ENCODE results near the gene TSPEAR.
"Not testable (repeated sequence)": the region's sequence is repeated elsewhere in the genome, so short reads cannot be mapped to it uniquely, and the experiment has no call there.

Gene TSPEAR

GRCh38 chr21:44643741-44644310 is 67.5 kb downstream of the TSPEAR start:
- Histone ChIP-seq H3K4me1 (ENCODE audit: insufficient read depth, low read length) (no peaks in the 10 kb centered on the region), H3K36me3 (ENCODE audit: insufficient read depth, low read length) (no peaks in the 10 kb centered on the region), H3K9me3 (ENCODE audit: control insufficient read depth, insufficient read depth, low read length) (peaks cover 18% of the 10 kb centered on the region), H3K9ac (ENCODE audit: low read depth, low read length) (no peak overlapping the region)

DNA sequence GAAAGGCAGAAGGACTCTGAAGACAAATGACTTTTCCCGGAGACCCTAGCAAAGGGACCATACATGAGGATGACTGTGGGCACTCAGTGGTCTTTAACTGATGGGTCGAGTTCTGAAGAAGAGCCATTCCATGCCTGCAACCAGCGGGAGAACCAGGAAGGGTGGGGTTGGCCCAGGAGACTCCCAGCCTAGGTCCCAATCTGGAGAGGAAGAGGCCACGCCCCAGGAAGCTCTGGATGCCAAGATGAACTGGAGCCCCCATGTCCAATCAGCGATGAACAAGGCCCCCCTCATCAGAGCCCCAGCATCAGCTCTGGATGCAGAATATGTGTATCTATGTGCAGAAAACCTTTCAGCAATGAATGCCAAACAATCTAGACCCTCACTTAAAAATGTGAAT is 70.6 kb downstream of the TSPEAR start:
- peaks cover 18% of the 10 kb centered on the region for H3K9me3 ChIP-seq (ENCODE audit: control insufficient read depth, insufficient read depth, low read length)
- no peaks in the 10 kb centered on the region for H3K36me3 ChIP-seq (ENCODE audit: insufficient read depth, low read length)
- no peak overlapping the region for H3K9ac ChIP-seq (ENCODE audit: low read depth, low read length)
- H3K4me1 ChIP-seq (ENCODE audit: insufficient read depth, low read length) = peaks cover 8% of the 10 kb centered on the region; the same call in 1 of the 2 replicates

- Histone ChIP-seq H3K36me3 (ENCODE audit: insufficient read depth, low read length) (no peaks in the 10 kb centered on the region), H3K9ac (ENCODE audit: low read depth, low read length) (no peak overlapping the region), H3K9me3 (ENCODE audit: control insufficient read depth, insufficient read depth, low read length) (peaks cover 14% of the 10 kb centered on the region; the same call in 1 of the 2 replicates), H3K4me1 (ENCODE audit: insufficient read depth, low read length) (peaks cover 8% of the 10 kb centered on the region; the same call in 1 of the 2 replicates)
These were observed 72.1 kb downstream of the TSPEAR start for GRCh38 chr21:44639331-44639655.

DNA sequence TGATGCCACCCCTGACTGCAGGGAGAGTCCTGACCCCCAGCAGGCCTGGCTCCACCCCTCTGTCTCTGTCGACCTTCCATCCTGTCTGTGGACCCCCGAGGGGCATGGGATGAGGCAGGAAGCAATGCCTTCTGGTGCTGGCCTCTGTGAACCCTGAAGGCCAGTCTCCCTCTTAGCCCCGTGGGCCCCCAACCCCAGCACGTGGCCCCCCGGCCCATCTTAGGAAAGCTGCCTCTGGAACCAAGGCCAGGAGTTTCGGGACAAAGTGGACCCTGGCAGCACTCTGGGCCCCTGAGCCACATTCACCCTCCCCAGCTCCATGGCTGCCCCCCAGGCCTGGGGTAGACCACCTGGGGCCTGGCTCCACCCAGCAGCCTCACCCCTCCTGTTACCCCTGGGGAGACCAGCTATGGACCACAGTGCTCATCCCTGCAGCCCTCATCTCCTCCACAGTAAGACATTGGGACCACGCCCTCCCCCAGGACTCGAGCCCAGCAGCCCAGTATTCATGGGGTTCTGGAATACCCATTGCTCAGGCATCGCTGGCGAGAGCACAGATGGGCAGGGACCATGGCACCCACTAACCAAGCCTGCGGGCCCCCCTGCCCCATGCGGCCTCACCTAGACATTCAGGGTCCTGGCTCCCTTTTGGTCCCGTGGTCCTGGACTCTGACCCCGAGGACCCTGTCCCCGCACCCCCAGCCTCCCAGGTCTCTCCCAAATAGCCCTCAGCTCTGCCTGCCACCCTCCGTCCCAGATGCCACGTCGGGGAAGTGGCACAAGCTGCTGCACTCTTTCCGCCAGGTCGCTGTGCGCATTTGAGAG is 72.7 kb downstream of the TSPEAR start:
- H3K9ac ChIP-seq (ENCODE audit: low read depth, low read length); H3K36me3 ChIP-seq (ENCODE audit: insufficient read depth, low read length); H3K4me1 ChIP-seq (ENCODE audit: insufficient read depth, low read length): not testable (repeated sequence)
- H3K9me3 ChIP-seq (ENCODE audit: control insufficient read depth, insufficient read depth, low read length) = peaks cover 10% of the 10 kb centered on the region; the same call in 1 of the 2 replicates

DNA sequence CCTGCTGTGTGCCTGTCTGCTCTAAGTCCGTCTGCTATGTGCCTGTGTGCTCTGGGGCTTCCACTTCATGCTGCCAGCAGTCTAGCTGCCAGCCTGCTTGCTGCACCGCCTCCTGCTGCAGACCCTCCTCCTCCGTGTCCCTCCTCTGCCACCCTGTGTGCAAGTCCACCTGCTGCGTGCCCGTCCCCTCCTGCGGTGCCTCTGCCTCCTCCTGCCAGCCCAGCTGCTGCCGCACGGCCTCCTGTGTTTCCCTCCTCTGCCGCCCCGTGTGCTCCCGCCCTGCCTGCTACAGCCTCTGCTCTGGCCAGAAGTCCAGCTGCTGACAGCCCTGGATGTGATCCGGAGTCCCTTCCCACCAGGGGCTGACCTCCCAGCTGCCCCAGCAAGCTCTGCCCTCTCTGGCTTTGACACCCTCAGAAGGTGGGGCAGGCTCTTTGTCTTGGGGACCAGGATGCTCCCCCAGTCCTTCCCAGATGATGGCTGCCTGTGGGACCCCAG is 73.5 kb downstream of the TSPEAR start:
- not testable (repeated sequence) for H3K9ac ChIP-seq (ENCODE audit: low read depth, low read length); H3K4me1 ChIP-seq (ENCODE audit: insufficient read depth, low read length); H3K36me3 ChIP-seq (ENCODE audit: insufficient read depth, low read length)
- peaks cover 10% of the 10 kb centered on the region; the same call in 1 of the 2 replicates for H3K9me3 ChIP-seq (ENCODE audit: control insufficient read depth, insufficient read depth, low read length)

DNA sequence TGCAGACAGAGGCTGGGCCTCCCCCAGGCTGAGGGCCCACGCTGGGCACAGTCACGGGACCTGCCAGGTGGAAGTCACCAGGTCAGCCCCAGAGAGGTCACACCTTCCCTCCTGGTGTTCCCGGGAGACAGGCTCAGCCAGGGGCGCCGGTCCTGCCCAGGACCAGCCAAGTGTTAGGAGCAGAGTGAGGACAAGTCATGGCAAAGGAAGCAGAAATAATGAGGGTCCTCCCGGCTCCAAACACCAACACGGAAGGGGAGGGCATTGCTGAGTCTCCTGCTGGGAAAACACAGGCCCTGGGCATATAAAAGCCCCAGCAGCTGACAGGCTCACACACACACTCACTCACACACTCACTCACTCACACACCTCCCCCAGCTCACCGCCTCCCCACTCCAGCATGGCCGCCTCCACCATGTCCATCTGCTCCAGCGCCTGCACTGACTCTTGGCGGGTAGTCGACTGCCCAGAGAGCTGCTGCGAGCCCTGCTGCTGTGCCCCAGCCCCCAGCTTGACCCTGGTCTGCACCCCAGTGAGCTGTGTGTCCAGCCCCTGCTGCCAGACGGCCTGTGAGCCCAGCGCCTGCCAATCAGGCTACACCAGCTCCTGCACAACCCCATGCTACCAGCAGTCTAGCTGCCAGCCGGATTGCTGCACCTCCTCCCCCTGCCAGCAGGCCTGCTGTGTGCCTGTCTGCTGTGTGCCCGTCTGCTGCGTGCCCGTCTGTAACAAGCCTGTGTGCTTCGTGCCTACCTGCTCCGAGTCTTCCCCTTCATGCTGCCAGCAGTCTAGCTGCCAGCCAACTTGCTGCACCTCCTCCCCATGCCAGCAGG is 74.1 kb downstream of the TSPEAR start, which contains the start of gene KRTAP10-10:
TSS of gene KRTAP10-10 (plus strand) at position 339 of the 833 bp plus-strand sequence. CDS start at position 401, 62 bp downstream.
- Histone ChIP-seq H3K4me1 (ENCODE audit: insufficient read depth, low read length) (peaks cover 8% of the 10 kb centered on the region; the same call in 1 of the 2 replicates), H3K9ac (ENCODE audit: low read depth, low read length) (no peak within 1 kb of the TSS), H3K36me3 (ENCODE audit: insufficient read depth, low read length) (no peaks in the 10 kb centered on the region), H3K9me3 (ENCODE audit: control insufficient read depth, insufficient read depth, low read length) (peaks cover 10% of the 10 kb centered on the region; the same call in 1 of the 2 replicates)

DNA sequence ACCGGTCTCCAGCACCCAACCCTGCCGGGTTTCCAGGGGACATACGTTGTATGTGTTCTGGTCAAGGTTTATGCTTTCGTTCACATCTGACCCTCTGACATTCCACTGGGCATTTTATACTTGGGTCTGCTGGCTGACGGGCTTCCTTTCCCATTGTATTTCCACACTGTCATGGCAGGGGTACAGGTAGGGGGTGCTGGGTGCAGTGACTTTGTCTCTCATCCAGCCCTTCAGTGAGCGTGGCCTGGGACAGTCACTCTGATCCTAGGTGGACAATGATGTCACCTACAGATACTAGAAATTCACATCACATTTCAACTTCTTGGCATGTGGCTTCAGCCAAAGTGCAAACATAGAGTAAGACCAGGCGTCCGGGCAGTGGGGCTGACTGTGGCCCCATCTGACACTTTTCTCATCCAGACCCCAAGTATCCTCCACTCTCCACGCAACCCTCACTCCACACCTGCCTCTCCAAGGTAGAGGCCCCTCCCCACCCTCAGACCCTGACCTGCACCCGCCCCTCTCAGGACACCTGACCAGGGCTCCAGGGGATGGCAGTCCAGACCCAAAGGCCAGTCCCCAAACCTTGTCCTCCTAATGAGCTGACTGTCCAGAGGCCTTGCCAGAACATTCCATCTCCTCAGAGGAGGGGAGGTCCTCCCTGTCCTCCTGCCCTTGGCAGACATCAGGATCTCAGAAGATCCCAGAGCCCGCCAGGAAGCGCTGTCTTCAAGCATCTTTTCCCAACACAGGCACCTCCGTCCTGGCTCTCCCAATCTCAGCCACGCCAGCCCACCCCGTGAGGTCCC is 75.0 kb downstream of the TSPEAR start:
- Histone ChIP-seq H3K9me3 (ENCODE audit: control insufficient read depth, insufficient read depth, low read length) (peaks cover 15% of the 10 kb centered on the region), H3K36me3 (ENCODE audit: insufficient read depth, low read length) (no peaks in the 10 kb centered on the region), H3K4me1 (ENCODE audit: insufficient read depth, low read length) (peaks cover 8% of the 10 kb centered on the region; the same call in 1 of the 2 replicates), H3K9ac (ENCODE audit: low read depth, low read length) (no peak overlapping the region)

GRCh38 chr21:44632067-44632466 is 79.3 kb downstream of the TSPEAR start:
- no peaks in the 10 kb centered on the region for H3K36me3 ChIP-seq (ENCODE audit: insufficient read depth, low read length)
- no peak overlapping the region for H3K9ac ChIP-seq (ENCODE audit: low read depth, low read length)
- H3K9me3 ChIP-seq (ENCODE audit: control insufficient read depth, insufficient read depth, low read length) = peaks cover 8% of the 10 kb centered on the region
- peaks cover 3% of the 10 kb centered on the region; the same call in 1 of the 2 replicates for H3K4me1 ChIP-seq (ENCODE audit: insufficient read depth, low read length)

DNA sequence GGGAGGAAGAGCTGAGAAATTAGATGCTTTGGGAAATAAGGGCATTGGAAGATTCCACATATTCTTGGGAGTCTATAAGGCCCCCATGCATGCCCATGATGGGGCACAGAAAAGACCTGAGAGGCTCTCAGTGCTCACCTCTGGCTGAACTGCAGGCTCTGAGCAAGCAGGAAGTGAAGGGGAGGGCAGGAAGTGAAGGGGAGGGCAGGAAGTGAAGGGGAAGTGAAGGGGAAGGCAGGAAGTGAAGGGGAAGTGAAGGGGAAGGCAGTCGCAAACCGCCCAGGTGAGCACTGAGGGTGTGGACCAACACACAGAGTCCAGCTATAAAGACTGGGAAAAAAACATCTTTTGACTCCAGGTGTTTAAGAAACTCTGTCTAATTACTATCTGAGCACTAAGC is 80.9 kb downstream of the TSPEAR start:
- Histone ChIP-seq H3K9ac (ENCODE audit: low read depth, low read length) (no peak overlapping the region), H3K4me1 (ENCODE audit: insufficient read depth, low read length) (no peaks in the 10 kb centered on the region), H3K9me3 (ENCODE audit: control insufficient read depth, insufficient read depth, low read length) (peaks cover 8% of the 10 kb centered on the region), H3K36me3 (ENCODE audit: insufficient read depth, low read length) (no peaks in the 10 kb centered on the region)

DNA sequence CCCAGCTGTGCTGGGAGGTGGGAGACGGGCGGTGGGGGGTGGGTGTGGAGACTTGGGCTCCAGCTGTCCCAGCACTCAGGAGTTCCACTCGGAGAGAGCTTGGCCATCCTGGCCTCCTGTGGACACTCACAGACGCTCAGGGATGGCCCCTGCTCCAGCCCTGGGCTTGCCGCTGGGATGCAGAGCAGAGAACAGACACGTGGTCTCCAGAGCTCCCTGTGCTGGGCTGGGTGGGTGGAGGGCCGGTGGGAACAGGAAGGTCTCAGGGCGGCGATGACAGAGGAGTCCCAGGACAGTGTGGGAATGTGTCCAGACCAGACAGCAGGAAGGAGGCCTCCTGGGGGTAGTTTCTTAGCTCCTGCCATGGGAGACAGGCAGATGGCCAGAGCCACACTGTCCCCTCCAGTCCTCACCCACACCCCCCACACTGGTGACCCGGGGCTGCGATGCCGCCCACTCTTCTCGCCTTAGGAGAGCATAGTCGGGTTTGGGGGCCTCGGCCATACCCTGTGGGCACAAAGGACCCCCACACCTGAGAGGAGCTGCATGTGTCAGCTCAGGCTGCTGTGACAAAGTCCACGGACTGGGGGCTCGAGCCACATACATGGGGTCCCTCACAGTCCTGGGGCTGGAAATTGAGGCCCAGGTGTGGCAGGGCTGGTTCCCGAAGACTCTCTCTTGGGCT is 82.5 kb downstream of the TSPEAR start:
- peaks cover 11% of the 10 kb centered on the region for H3K9me3 ChIP-seq (ENCODE audit: control insufficient read depth, insufficient read depth, low read length)
- no peaks in the 10 kb centered on the region for H3K36me3 ChIP-seq (ENCODE audit: insufficient read depth, low read length)
- no peaks in the 10 kb centered on the region for H3K4me1 ChIP-seq (ENCODE audit: insufficient read depth, low read length)
- no peak overlapping the region for H3K9ac ChIP-seq (ENCODE audit: low read depth, low read length)

- H3K9me3 ChIP-seq (ENCODE audit: control insufficient read depth, insufficient read depth, low read length) = peaks cover 11% of the 10 kb centered on the region
- not testable (repeated sequence) for H3K4me1 ChIP-seq (ENCODE audit: insufficient read depth, low read length); H3K36me3 ChIP-seq (ENCODE audit: insufficient read depth, low read length); H3K9ac ChIP-seq (ENCODE audit: low read depth, low read length)
These were observed 83.5 kb downstream of the TSPEAR start for GRCh38 chr21:44627831-44628233.

DNA sequence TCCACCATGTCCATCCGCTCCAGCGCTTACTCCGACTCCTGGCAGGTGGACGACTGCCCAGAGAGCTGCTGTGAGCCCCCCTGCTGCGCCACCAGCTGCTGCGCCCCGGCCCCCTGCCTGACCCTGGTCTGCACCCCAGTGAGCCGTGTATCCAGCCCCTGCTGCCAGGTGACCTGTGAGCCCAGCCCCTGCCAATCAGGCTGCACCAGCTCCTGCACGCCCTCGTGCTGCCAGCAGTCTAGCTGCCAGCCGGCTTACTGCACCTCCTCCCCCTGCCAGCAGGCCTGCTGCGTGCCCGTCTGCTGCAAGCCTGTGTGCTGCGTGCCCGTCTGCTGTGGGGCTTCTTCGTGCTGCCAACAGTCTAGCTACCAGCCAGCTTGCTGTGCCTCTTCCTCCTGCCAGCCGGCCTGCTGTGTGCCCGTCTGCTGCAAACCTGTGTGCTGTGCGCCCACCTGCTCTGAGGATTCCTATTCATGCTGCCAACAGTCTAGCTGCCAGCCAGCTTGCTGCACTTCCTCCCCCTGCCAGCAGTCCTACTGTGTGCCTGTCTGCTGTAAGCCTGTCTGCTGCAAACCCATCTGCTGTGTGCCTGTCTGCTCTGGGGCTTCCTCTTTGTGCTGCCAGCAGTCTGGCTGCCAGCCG is 84.1 kb downstream of the TSPEAR start:
- not testable (repeated sequence) for H3K9ac ChIP-seq (ENCODE audit: low read depth, low read length); H3K4me1 ChIP-seq (ENCODE audit: insufficient read depth, low read length); H3K36me3 ChIP-seq (ENCODE audit: insufficient read depth, low read length)
- H3K9me3 ChIP-seq (ENCODE audit: control insufficient read depth, insufficient read depth, low read length) = peaks cover 13% of the 10 kb centered on the region

DNA sequence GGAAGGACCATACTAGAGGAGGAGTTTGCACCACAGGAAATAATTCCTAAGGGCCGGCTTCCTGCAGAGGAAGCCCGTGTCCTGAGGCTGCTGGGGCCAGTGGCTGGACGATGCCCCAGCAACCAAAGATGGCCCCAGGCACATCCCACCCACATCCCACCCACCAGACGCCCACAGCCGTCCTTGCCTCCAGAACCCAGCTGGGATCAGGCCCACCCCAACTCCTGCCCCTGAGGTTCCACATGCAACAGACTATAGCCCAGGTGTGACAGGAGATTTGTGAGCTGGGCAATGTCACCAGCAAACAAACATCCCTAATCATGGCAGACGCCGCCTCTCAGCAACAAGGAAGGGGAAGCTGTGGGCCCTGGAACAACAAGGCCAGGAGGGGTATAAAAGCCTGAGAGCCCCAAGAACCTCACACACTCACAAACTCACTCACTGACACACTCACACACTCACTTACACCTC is 84.7 kb downstream of the TSPEAR start, which contains the start of gene KRTAP10-9:
TSS of gene KRTAP10-9 (plus strand) at position 421 of the 471 bp plus-strand sequence. CDS start 79 bp downstream, outside the sequence.
- Histone ChIP-seq H3K9ac (ENCODE audit: low read depth, low read length) (no peak within 1 kb of the TSS), H3K4me1 (ENCODE audit: insufficient read depth, low read length) (no peaks in the 10 kb centered on the region), H3K9me3 (ENCODE audit: control insufficient read depth, insufficient read depth, low read length) (peaks cover 11% of the 10 kb centered on the region), H3K36me3 (ENCODE audit: insufficient read depth, low read length) (no peaks in the 10 kb centered on the region)

Data from ES-I3 (cell line).